Endothelial cell (in vitro differentiated cells): ENCODE measurements around the gene FNDC1. TPM values are rescaled to one million over a fixed set of nuclear protein-coding genes. Genes with fewer than 3 reads are reported as not detected.
"Not testable (repeated sequence)": the region's sequence is repeated elsewhere in the genome, so short reads cannot be mapped to it uniquely, and the experiment has no call there.

Experiments used
- DNase-seq: peaks from one replicate; pipeline ENCODE4 v3.0.0; 2021; ENCODE audit warnings: low spot score
- H3K27ac Mint-ChIP-seq: one replicate; pipeline ENCODE4 v1.8.0; 2021; ENCODE audit warnings: mixed read lengths, inconsistent platforms; ENCODE audit not compliant: unreplicated experiment
- H3K27me3 Mint-ChIP-seq: one replicate; pipeline ENCODE4 v1.8.0; 2021; ENCODE audit warnings: mild to moderate bottlenecking, moderate library complexity, mixed read lengths, inconsistent platforms; ENCODE audit not compliant: unreplicated experiment
- H3K36me3 Mint-ChIP-seq: one replicate; pipeline ENCODE4 v1.8.0; 2021; ENCODE audit warnings: mild to moderate bottlenecking, low read depth, mixed read lengths, inconsistent platforms; ENCODE audit not compliant: unreplicated experiment
- H3K4me1 Mint-ChIP-seq: one replicate; pipeline ENCODE4 v1.8.0; 2021; ENCODE audit warnings: mild to moderate bottlenecking, mixed read lengths, inconsistent platforms; ENCODE audit not compliant: unreplicated experiment
- H3K4me3 Mint-ChIP-seq: one replicate; pipeline ENCODE4 v1.8.0; 2021; ENCODE audit warnings: mild to moderate bottlenecking, mixed read lengths, inconsistent platforms; ENCODE audit not compliant: unreplicated experiment
- H3K9me3 Mint-ChIP-seq: one replicate; pipeline ENCODE4 v1.8.0; 2021; ENCODE audit warnings: mixed read lengths, inconsistent platforms; ENCODE audit not compliant: unreplicated experiment
- long read RNA-seq: library from polyadenylated mRNA; unstranded; transcript quantifications from one replicate; pipeline ENCODE4 v2.0.0, GENCODE V29; 2020; ENCODE audit not compliant: unreplicated experiment
- total RNA-seq: library from RNA; stranded (reverse); fragmentation: NEBNext Ultra II Directional; extraction: Animal tissue kit (Norgen Biotek cat#: 25700); gene quantifications from one replicate; pipeline ENCODE4 v1.2.1, GENCODE V29; 2021; ENCODE audit not compliant: unreplicated experiment
- TF ChIP-seq, protein P1 (sequence below): fragments of 200-600 bp; sonication (generic); IDR thresholded peaks from one replicate; pipeline ENCODE4 v1.5.0; 2021; ENCODE audit warnings: antibody characterized with exemption; ENCODE audit not compliant: unreplicated experiment

Gene FNDC1
- 1.2 TPM for total RNA-seq
- long read RNA-seq, result 0 reads

DNA sequence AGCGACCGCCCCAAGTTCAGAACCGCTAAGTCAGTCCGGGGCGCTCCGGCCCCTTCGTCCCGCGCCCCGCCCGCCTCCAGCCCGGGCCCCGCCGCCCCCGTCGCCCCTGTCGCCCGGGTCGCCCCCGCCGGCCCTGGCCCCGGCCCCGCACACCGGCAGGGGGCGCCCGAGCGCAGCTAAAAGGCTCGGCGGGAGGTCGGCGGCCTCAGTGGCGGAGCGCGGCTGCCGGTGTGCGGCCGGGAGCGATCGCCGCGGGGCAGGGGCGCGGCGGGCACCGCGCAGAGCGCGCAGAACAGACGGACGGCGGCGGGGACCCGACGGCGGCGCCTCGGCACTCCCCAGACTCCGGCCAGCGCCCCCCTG, at the start of gene FNDC1:
Gene FNDC1 (plus strand): TSS at position 208 of the 363 bp plus-strand sequence. CDS start 197 bp downstream, outside the sequence.
- H3K4me1 Mint-ChIP-seq, result peaks cover 11% of the 10 kb centered on the region
- DNase-seq, result peak; percentile 81
- H3K36me3 Mint-ChIP-seq, result no peaks in the 10 kb centered on the region
- TF ChIP-seq, protein P1, sequence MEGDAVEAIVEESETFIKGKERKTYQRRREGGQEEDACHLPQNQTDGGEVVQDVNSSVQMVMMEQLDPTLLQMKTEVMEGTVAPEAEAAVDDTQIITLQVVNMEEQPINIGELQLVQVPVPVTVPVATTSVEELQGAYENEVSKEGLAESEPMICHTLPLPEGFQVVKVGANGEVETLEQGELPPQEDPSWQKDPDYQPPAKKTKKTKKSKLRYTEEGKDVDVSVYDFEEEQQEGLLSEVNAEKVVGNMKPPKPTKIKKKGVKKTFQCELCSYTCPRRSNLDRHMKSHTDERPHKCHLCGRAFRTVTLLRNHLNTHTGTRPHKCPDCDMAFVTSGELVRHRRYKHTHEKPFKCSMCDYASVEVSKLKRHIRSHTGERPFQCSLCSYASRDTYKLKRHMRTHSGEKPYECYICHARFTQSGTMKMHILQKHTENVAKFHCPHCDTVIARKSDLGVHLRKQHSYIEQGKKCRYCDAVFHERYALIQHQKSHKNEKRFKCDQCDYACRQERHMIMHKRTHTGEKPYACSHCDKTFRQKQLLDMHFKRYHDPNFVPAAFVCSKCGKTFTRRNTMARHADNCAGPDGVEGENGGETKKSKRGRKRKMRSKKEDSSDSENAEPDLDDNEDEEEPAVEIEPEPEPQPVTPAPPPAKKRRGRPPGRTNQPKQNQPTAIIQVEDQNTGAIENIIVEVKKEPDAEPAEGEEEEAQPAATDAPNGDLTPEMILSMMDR, result peak; percentile 29
- H3K27ac Mint-ChIP-seq, result no peak within 1 kb of the TSS
- H3K9me3 Mint-ChIP-seq, result no peaks in the 10 kb centered on the region
- peaks cover 30% of the 10 kb centered on the region for H3K27me3 Mint-ChIP-seq
- H3K4me3 Mint-ChIP-seq, result peak within 1 kb of the TSS; percentile 81

DNA sequence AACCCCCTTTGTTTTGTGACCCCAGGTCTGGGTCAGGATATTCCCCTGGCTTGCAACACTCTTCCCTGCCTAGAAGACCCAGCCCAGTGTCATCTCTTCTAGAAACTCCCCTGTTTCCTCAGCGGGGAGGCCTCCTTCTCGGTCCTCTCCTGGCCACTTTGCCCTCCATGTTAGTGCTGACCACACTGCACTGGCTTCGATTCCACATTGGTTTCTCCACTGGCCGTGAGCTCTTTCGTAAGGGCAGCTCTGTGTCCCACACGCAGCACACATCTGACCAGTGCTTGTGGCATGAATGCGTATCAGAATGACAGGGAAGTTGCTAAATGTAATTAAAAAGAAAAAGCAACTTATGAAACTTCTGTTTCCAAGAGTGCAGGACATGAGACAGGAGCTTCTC, 49.4 kb upstream of the FNDC1 start:
- Mint-ChIP-seq H3K27me3 (peaks cover 4% of the 10 kb centered on the region), H3K36me3 (no peaks in the 10 kb centered on the region), H3K9me3 (no peaks in the 10 kb centered on the region), H3K4me3 (no peak overlapping the region), H3K27ac (no peak overlapping the region), H3K4me1 (no peaks in the 10 kb centered on the region)
- TF ChIP-seq, protein P1, result no peak
- DNase-seq, result no peak

DNA sequence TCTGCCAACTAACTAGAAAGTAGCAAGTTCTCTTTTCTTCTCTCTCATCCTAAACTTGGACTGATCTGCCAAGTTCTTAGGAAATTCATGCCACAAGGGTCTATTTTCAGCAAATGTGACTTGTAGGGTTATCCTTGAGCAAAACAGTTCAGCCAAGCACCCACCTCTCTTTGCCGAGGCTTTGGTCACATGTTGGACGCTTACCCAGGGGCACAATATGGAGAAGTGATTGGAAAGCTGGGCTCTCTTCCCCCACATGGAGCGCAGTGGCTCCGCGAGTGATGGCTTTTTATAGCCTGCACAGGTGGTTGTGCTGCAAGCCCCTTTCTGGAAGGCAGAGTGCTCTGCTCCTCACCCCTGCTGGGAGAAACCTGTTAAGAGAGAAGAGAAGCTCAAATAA, 47.7 kb upstream of the FNDC1 start:
- Mint-ChIP-seq H3K4me1 (no peaks in the 10 kb centered on the region), H3K27ac (no peak overlapping the region), H3K27me3 (peaks cover 4% of the 10 kb centered on the region), H3K4me3 (no peak overlapping the region), H3K36me3 (no peaks in the 10 kb centered on the region), H3K9me3 (no peaks in the 10 kb centered on the region)
- no peak for DNase-seq
- TF ChIP-seq, protein P1, result no peak

DNA sequence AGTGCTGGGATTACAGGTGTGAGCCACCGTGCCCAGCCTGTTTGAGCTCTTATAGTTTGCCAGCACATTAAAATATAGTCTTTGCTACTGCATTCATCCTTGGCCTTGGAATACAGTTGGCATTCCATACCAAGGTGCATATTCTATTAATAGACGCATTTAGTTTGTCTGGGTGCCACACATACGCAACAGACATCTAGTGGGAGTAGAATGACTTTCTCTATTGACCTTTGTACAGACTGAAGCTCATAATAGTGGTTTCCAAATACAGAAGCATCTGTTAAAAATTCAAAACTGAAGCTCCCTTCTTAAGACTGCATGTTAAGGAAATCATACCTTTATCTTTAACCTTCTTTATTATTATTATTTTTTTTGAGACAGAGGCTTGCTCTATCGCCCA, 46.7 kb upstream of the FNDC1 start:
- TF ChIP-seq, protein P1, result no peak
- H3K27me3 Mint-ChIP-seq, result peaks cover 4% of the 10 kb centered on the region
- H3K4me1 Mint-ChIP-seq, result no peaks in the 10 kb centered on the region
- no peaks in the 10 kb centered on the region for H3K9me3 Mint-ChIP-seq
- H3K36me3 Mint-ChIP-seq, result no peaks in the 10 kb centered on the region
- DNase-seq, result no peak
- H3K27ac Mint-ChIP-seq, result no peak overlapping the region
- H3K4me3 Mint-ChIP-seq, result no peak overlapping the region

DNA sequence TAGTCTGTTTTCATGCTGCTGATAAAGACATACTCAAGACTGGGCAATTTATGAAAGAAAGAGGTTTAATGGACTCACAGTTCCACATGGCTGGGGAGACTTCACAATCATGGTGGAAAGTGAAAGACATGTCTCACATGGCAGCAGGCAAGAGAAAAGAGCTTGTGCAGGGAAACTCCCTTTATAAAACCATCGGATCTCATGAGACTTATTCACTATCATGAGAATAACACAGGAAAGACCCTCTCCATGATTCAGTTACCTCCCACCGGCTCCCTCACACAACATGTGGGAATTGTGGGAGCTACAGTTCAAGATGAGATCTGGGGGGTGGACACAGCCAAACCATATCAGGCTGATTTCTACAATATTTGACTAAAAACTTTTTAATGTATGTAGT, 45.4 kb upstream of the FNDC1 start:
- H3K27ac Mint-ChIP-seq, H3K9me3 Mint-ChIP-seq, H3K36me3 Mint-ChIP-seq, DNase-seq, H3K4me3 Mint-ChIP-seq, H3K27me3 Mint-ChIP-seq, H3K4me1 Mint-ChIP-seq: not testable (repeated sequence)
